ENCODE results near the gene APOO.

Gene APOO

DNA sequence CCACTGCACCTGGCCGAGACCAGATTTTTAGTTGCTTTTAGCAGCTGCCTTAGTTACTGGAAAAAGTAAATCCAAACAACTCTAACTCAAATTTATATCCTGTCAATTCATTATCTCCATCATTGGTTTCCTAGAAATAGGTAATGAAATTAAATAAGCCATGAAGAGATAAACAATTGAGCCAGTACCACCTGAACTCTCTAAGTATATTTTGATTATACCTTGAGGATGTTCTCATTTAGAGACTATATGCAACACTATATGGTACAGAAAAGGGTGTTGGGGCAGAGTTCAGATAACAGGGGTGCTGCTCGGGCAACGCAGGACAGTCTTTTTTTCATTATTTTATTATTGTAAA lies 89.8 kb downstream of the APOO start:
- DNase-seq (ENCODE audit: low spot score), result no peak

DNA sequence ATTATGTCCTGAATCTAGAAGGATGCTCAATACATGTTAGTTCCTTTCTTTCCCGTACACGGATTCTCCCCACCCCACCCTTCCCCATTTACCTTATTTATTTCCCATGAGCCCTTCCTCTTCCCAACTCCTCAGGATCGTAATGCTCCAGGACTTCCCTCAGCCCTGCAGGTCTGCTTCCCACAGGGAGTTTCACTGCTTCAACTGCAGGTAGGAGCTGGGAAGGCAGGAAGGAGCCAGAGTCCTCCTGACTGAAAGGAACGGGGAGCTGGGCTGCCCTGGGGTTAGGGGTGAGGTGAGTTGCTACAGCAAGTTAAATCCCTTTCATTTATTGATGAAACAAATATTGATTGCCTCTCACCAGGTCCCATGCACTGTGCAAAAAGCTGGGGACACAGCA lies 91.6 kb downstream of the APOO start:
- no peak for DNase-seq (ENCODE audit: low spot score)

GRCh38 chrX:23815376-23815775 lies 92.4 kb downstream of the APOO start:
- no peak for DNase-seq (ENCODE audit: low spot score)

DNA sequence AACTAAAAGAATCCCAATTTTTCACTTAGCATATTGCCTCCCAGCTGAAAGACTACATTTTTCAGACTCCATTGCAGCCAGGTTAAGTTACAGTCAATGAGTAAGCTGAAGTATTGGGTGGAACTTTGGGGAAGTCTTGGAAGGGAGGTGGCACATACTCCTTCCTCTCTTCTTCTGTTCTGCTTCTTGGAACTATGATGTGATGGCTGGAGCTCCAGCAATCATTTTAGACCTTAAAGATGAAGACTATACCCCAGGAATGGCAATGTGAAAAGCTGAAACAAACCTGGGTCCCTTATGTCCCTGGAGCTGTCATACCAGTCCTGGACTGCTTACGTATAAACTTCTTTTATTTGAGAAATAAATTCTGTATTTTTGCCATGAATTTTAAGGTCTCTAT lies 93.9 kb downstream of the APOO start:
- no peak for DNase-seq (ENCODE audit: low spot score)

GRCh38 chrX:23811656-23812055 lies 96.1 kb downstream of the APOO start:
- no peak for DNase-seq (ENCODE audit: low spot score)

- DNase-seq (ENCODE audit: low spot score), result no peak
Measured at GRCh38 chrX:23811108-23811651, 96.6 kb downstream of the APOO start.

DNA sequence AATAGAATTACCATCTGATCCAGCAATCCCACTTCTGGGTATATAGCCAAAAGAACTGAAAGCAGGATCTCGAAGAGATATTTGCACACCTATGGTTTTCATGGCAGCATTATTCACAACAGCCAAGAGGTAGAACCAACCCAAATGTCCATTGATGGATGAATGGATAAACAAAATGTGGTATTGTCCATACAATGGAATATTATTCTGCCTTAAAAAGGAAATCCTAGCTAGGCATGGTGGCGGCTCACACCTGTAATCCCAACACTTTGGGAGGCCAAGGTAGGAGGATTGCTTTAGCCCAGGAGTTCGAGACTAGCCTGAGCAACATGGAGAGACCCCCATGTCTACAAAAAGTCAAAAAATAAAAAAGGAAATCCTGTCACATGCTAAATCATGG lies 97.5 kb downstream of the APOO start:
- DNase-seq (ENCODE audit: low spot score), result no peak

DNA sequence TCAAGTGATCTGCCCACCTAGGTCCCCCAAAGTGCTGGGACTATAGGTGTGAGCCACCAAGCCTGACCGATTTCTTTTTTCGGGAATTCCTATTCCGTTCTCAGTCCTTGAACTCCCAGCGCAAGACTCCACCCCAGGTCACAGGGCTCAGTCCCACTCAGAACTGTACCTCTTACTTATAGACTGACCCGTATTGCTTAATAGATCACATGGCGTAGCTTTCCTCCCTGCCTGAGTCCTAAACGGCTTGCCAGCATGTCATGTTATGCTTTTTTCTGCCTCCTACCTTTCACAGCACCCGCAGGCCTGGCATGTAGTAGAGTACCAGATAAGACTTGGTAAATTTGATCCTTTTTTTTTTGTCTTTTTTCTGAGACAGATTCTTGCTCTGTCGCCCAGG lies 102.3 kb downstream of the APOO start:
- no peak for DNase-seq (ENCODE audit: low spot score)

GRCh38 chrX:23804578-23804977 lies 103.2 kb downstream of the APOO start:
- DNase-seq (ENCODE audit: low spot score), result no peak

GRCh38 chrX:23803931-23804381 lies 103.8 kb downstream of the APOO start:
- no peak for DNase-seq (ENCODE audit: low spot score)

- no peak for DNase-seq (ENCODE audit: low spot score)
Measured at GRCh38 chrX:23802431-23802830, 105.3 kb downstream of the APOO start.

GRCh38 chrX:23799469-23800065 lies 108.2 kb downstream of the APOO start:
- DNase-seq (ENCODE audit: low spot score), result no peak

DNA sequence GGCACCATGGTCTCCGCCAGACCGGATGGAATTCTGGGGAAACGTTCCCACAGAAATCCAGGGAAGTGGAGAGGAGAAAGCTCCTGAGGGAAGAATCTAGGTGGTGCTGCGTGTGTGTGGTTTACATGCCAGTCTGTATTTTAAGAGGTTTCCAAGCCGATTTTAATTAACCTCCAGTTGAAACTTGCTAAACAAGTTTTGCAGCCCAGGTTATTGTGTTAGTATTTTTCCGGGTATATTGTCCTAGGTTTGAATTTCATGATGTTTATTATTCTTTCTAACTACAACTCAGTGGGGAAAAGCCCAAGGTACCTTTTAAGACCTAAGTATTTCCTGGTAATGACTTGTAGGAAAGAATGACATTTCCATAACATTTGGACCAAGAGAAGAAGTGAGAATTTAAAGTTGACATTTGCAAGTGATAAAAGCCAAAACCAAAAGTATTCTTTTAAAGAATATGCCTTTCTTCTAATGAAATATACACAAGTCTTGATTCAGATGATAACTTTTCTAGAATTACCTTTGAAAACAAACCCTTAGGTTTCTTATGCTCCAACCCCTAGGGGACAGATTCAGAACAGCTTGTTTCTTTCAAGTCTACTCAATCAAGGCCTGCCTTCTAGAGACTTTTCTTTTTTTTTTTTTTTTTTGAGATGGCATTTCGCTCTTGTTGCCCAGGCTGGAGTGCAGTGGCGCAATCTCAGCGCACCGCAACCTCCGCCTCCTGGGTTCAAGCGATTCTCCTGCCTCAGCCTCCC lies 110.2 kb downstream of the APOO start:
- DNase-seq (ENCODE audit: low spot score), result no peak

GRCh38 chrX:23795221-23795620 lies 112.5 kb downstream of the APOO start:
- no peak for DNase-seq (ENCODE audit: low spot score)

- DNase-seq (ENCODE audit: low spot score), result no peak
Measured at GRCh38 chrX:23792861-23793553, 114.7 kb downstream of the APOO start.

DNA sequence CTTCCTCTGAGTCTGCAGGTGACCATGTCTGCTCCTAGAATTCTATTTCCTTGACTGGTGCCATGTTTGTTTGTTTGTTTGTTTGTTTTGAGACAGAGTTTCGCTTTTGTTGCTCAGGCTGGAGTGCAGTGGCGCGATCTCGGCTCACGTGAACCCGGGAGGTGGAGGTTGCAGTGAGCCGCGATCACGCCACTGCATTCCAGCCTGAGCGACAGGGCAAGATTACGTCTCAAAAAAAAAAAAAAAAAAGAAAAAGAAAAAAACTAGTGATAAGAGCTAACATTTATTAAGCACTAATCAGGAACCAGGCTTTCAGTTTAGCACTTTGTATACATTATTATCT lies 117.6 kb downstream of the APOO start:
- no peak for DNase-seq (ENCODE audit: low spot score)

GRCh38 chrX:23789386-23790154 lies 118.2 kb downstream of the APOO start:
- no peak for DNase-seq (ENCODE audit: low spot score)

GRCh38 chrX:23788946-23789345 lies 118.8 kb downstream of the APOO start:
- no peak for DNase-seq (ENCODE audit: low spot score)

DNA sequence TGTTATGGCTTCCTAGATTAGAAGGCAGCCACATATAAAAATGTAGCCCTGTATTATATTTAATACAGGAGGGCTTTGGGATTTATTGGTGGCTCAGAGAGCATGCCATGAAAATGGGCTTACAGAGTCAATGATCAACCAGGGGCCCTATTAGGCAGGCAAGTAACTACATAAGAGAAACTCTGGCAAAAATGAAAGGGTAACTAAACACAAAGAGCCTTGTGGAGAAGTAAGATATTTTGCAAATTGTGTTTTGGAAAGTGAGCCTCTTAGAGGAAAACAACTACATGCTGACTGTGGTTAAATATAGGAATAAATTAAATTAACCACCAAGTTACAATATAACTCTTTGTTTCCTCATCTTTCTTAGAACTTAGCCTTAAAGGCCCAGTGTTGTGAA lies 119.2 kb downstream of the APOO start:
- no peak for DNase-seq (ENCODE audit: low spot score)

DNA sequence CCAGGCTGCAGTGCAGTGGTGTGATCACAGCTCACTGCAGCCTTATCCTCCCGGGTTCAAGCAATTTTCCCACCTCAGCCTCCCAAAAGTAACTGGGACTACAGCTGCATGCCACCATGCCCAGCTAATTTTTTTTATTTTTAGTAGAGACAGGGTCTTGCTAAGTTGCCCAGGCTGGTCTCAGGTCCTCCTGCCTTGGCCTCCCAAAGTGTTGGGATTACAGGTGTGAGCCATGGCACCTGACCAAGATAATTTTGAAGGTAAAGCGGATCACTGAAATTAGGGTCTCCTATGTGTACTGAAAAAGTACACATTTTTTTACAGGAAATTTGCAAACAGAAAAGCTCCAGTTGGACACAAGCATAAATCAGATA lies 120.0 kb downstream of the APOO start:
- DNase-seq (ENCODE audit: low spot score), result no peak

DNA sequence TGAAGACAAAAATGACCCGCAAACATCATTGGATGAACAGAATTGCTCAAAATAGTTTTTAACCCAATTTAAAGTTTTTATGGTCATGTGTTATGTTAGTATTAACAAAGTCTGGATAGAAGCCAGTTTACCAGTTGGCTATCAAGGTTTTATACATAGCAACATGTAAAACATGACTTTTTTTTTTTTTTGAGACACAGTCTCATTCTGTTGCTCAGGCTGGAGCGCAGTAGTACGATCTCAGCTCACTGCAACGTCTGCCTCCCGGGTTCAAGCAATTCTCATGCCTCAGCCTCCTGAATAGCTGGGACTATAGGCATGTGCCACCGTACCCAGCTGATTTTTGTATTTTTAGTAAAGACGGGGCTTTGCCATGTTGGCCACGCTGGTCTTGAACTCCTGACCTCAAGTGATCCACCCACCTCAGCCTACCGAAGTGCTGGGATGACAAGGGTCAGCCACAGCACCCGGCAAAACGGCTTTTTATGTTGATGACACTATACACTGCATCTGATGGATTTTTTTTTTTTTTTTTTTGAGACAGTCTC lies 121.4 kb downstream of the APOO start:
- DNase-seq (ENCODE audit: low spot score), result no peak

DNA sequence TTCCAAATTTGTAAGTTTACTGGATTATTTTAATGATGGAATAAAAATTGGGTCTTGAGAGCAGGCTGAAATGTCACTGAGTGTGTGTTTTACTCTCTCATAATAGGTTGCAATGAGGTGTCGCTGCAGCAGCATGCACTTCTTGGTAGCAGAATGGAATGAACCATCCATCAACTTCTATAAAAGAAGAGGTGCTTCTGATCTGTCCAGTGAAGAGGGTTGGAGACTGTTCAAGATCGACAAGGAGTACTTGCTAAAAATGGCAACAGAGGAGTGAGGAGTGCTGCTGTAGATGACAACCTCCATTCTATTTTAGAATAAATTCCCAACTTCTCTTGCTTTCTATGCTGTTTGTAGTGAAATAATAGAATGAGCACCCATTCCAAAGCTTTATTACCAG lies 122.2 kb downstream of the APOO start:
- no peak for DNase-seq (ENCODE audit: low spot score)

All from left forelimb (tissue), 1 donor.